HepG2 (cell line): ENCODE measurements around the gene STPG4. TPM values are rescaled to one million over a fixed set of nuclear protein-coding genes. Genes with fewer than 3 reads are reported as not detected.
A peak's percentile ranks its signal among the peaks of the same experiment; 100 is the strongest.

Source experiments
- BATF2 ChIP-seq: sonication (generic); formaldehyde crosslinking; IDR thresholded peaks from 2 replicates; pipeline ENCODE4 v1.8.0; 2022; ENCODE audit warnings: mild to moderate bottlenecking, missing genetic modification reagents, moderate library complexity
- FOXK1 ChIP-seq: sonication (generic); formaldehyde crosslinking; IDR thresholded peaks from 2 replicates; pipeline ENCODE4 v1.4.0; 2020; ENCODE audit warnings: low read depth, missing genetic modification reagents, borderline replicate concordance
- RBFOX2 ChIP-seq: fragments of 200-400 bp; formaldehyde crosslinking; IDR thresholded peaks from 2 replicates; pipeline ENCODE4 v1.6.1; 2017; ENCODE audit warnings: low read depth, mild to moderate bottlenecking, low read length
- RNF2 ChIP-seq: fragments of 450-650 bp; conservative IDR thresholded peaks from 2 replicates; pipeline ENCODE4 v1.6.1; 2016; ENCODE audit warnings: low read depth
- ZBTB10 ChIP-seq: sonication (generic); formaldehyde crosslinking; IDR thresholded peaks from 2 replicates; pipeline ENCODE4 v1.4.0; 2020; ENCODE audit warnings: missing genetic modification reagents, borderline replicate concordance
- ZMYM3 ChIP-seq: sonication (generic); formaldehyde crosslinking; IDR thresholded peaks from 2 replicates; pipeline ENCODE4 v1.5.1; 2020; ENCODE audit warnings: mild to moderate bottlenecking, missing genetic modification reagents
- ZNF296 ChIP-seq: sonication (generic); formaldehyde crosslinking; conservative IDR thresholded peaks from 2 replicates; pipeline ENCODE4 v1.5.0; 2020; ENCODE audit warnings: mild to moderate bottlenecking, missing genetic modification reagents
- polyA plus RNA-seq, 8 experiments: library from polyadenylated mRNA; depleted of rRNA in 3 of 8; stranded (reverse) in 7 of 8; unstranded in 1 of 8; fragments of >200 nt; fragmentation: Illumina TruSeq in 4 of 8; extraction: Trizol in 4 of 8; gene quantifications; 2 replicates each; pipeline versions ENCODE4 v1.2.1 to v1.2.3, GENCODE V29; 2011 to 2016; ENCODE audit warnings: low read depth in 4 of 8, missing spikeins in 1 of 8, mixed read lengths in 1 of 8; ENCODE audit not compliant: insufficient read depth in 1 of 8
- total RNA-seq, 5 experiments: library from RNA; depleted of rRNA; stranded (reverse); fragments of >200 nt; fragmentation: Illumina TruSeq; extraction: Trizol; gene quantifications; 2 replicates each; pipeline ENCODE4 v1.2.3, GENCODE V29; 2016; ENCODE audit warnings: low read depth in 1 of 5
- TF ChIP-seq, protein P1 (sequence below): sonication (generic); formaldehyde crosslinking; IDR thresholded peaks from 2 replicates; pipeline ENCODE4; 2020; ENCODE audit warnings: missing genetic modification reagents, mild to moderate bottlenecking, borderline replicate concordance
- TF ChIP-seq, protein P2 (sequence below), 2 experiments: sonication (generic) in 1 of 2; formaldehyde crosslinking in 1 of 2; IDR thresholded peaks; 2 replicates each; pipeline versions ENCODE4 v1.6.1 to v1.9.0; 2014 to 2022; ENCODE audit warnings: antibody characterized with exemption in 1 of 2, borderline replicate concordance in 1 of 2, inconsistent platforms in 1 of 2, low read depth in 1 of 2, missing genetic modification reagents in 1 of 2
- TF ChIP-seq, protein P3 (sequence below): sonication (generic); formaldehyde crosslinking; IDR thresholded peaks from 2 replicates; pipeline ENCODE4 v1.8.0; 2022; ENCODE audit warnings: mild to moderate bottlenecking, missing genetic modification reagents

The STPG4 gene
- total and polyA plus RNA-seq, 2 of the 13 experiments (the other 11 are each of a cell fraction or from before 2014, with no cell fraction given) = 0.11 to 0.15 TPM

GRCh38 chr2:47177043-47177565, 22.0 kb upstream of the STPG4 start (continued):
- TF ChIP-seq, protein P1, sequence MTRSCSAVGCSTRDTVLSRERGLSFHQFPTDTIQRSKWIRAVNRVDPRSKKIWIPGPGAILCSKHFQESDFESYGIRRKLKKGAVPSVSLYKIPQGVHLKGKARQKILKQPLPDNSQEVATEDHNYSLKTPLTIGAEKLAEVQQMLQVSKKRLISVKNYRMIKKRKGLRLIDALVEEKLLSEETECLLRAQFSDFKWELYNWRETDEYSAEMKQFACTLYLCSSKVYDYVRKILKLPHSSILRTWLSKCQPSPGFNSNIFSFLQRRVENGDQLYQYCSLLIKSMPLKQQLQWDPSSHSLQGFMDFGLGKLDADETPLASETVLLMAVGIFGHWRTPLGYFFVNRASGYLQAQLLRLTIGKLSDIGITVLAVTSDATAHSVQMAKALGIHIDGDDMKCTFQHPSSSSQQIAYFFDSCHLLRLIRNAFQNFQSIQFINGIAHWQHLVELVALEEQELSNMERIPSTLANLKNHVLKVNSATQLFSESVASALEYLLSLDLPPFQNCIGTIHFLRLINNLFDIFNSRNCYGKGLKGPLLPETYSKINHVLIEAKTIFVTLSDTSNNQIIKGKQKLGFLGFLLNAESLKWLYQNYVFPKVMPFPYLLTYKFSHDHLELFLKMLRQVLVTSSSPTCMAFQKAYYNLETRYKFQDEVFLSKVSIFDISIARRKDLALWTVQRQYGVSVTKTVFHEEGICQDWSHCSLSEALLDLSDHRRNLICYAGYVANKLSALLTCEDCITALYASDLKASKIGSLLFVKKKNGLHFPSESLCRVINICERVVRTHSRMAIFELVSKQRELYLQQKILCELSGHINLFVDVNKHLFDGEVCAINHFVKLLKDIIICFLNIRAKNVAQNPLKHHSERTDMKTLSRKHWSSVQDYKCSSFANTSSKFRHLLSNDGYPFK (CRISPR knock-in tag) = no peak
- TF ChIP-seq FOXK1 (no peak), RNF2 (peak; percentile 23), ZNF296 (CRISPR knock-in tag) (no peak), BATF2 (CRISPR knock-in tag) (no peak), ZMYM3 (CRISPR knock-in tag) (0 out of 2 replicates have a peak, but pooled peaks have one; percentile 4), RBFOX2 (no peak), ZBTB10 (0 out of 2 replicates have a peak, but pooled peaks have one; percentile 2)
- TF ChIP-seq, protein P2, sequence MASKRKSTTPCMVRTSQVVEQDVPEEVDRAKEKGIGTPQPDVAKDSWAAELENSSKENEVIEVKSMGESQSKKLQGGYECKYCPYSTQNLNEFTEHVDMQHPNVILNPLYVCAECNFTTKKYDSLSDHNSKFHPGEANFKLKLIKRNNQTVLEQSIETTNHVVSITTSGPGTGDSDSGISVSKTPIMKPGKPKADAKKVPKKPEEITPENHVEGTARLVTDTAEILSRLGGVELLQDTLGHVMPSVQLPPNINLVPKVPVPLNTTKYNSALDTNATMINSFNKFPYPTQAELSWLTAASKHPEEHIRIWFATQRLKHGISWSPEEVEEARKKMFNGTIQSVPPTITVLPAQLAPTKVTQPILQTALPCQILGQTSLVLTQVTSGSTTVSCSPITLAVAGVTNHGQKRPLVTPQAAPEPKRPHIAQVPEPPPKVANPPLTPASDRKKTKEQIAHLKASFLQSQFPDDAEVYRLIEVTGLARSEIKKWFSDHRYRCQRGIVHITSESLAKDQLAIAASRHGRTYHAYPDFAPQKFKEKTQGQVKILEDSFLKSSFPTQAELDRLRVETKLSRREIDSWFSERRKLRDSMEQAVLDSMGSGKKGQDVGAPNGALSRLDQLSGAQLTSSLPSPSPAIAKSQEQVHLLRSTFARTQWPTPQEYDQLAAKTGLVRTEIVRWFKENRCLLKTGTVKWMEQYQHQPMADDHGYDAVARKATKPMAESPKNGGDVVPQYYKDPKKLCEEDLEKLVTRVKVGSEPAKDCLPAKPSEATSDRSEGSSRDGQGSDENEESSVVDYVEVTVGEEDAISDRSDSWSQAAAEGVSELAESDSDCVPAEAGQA (IDR thresholded peaks at IDR 0.05; ENCODE audit: low read depth) = no peak
- TF ChIP-seq, protein P2 (CRISPR knock-in tag; IDR thresholded peaks at IDR 0.05; ENCODE audit: borderline replicate concordance) = 0 out of 2 replicates have a peak, but pooled peaks have one; percentile 11
- TF ChIP-seq, protein P3, sequence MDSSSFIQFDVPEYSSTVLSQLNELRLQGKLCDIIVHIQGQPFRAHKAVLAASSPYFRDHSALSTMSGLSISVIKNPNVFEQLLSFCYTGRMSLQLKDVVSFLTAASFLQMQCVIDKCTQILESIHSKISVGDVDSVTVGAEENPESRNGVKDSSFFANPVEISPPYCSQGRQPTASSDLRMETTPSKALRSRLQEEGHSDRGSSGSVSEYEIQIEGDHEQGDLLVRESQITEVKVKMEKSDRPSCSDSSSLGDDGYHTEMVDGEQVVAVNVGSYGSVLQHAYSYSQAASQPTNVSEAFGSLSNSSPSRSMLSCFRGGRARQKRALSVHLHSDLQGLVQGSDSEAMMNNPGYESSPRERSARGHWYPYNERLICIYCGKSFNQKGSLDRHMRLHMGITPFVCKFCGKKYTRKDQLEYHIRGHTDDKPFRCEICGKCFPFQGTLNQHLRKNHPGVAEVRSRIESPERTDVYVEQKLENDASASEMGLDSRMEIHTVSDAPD (CRISPR knock-in tag) = 0 out of 2 replicates have a peak, but pooled peaks have one; percentile 53
